KBM-7 (cell line): Measurements from ENCODE around the gene CCDC88B.

Experiments
- DNase-seq: peaks from one replicate; pipeline ENCODE4 v3.0.0-alpha.2; 2015
- in situ Hi-C: fragments of 300-500 bp; cut with MboI; formaldehyde crosslinking; loops from 2 replicates; pipeline ENCODE4 v1.14.3; 2020; ENCODE audit warnings: low sequenced_read_pairs, low pct_unique_long_range_greater_than_20kb, mixed read lengths

The CCDC88B gene, protein sequence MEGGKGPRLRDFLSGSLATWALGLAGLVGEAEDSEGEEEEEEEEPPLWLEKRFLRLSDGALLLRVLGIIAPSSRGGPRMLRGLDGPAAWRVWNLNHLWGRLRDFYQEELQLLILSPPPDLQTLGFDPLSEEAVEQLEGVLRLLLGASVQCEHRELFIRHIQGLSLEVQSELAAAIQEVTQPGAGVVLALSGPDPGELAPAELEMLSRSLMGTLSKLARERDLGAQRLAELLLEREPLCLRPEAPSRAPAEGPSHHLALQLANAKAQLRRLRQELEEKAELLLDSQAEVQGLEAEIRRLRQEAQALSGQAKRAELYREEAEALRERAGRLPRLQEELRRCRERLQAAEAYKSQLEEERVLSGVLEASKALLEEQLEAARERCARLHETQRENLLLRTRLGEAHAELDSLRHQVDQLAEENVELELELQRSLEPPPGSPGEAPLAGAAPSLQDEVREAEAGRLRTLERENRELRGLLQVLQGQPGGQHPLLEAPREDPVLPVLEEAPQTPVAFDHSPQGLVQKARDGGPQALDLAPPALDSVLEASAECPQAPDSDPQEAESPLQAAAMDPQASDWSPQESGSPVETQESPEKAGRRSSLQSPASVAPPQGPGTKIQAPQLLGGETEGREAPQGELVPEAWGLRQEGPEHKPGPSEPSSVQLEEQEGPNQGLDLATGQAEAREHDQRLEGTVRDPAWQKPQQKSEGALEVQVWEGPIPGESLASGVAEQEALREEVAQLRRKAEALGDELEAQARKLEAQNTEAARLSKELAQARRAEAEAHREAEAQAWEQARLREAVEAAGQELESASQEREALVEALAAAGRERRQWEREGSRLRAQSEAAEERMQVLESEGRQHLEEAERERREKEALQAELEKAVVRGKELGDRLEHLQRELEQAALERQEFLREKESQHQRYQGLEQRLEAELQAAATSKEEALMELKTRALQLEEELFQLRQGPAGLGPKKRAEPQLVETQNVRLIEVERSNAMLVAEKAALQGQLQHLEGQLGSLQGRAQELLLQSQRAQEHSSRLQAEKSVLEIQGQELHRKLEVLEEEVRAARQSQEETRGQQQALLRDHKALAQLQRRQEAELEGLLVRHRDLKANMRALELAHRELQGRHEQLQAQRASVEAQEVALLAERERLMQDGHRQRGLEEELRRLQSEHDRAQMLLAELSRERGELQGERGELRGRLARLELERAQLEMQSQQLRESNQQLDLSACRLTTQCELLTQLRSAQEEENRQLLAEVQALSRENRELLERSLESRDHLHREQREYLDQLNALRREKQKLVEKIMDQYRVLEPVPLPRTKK (N-terminal part only)

DNA sequence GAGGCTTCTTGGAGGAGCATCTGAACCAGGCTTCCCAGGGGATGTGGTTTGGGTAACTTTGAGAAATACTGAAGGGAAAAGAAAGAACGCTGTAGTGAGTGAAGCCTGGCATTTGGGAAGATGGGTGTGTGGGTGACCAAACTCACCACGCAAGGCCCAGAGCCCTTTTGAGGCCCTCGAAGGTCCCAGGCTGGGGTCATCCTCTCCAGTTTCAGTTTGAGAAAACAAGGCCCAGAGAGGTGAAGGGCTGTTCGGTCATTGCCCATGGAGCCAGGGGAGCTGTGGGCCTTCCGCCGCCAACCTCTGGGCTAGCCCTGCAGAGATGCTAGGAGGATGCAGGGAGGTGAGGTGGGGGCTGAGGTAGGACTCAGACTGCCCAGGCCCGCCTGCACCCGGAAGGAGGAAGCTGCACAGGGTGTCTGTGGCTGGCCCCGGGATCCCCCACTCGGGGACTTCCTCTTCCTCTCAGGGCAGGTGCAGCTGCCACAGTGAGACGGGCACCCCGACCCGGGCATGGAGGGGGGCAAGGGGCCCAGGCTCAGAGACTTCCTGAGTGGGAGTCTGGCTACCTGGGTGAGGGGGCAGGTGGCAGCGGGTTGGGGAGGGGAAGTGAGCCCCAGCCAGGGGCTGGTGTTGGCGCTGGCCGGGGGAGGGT lies at the start of gene CCDC88B:
Gene CCDC88B, plus strand, starts transcription at position 451 of the 655 bp plus-strand sequence. Its CDS starts 63 bp downstream, at position 514.
- peak; percentile 75 for DNase-seq
- in situ Hi-C loops, result no loop called here

DNA sequence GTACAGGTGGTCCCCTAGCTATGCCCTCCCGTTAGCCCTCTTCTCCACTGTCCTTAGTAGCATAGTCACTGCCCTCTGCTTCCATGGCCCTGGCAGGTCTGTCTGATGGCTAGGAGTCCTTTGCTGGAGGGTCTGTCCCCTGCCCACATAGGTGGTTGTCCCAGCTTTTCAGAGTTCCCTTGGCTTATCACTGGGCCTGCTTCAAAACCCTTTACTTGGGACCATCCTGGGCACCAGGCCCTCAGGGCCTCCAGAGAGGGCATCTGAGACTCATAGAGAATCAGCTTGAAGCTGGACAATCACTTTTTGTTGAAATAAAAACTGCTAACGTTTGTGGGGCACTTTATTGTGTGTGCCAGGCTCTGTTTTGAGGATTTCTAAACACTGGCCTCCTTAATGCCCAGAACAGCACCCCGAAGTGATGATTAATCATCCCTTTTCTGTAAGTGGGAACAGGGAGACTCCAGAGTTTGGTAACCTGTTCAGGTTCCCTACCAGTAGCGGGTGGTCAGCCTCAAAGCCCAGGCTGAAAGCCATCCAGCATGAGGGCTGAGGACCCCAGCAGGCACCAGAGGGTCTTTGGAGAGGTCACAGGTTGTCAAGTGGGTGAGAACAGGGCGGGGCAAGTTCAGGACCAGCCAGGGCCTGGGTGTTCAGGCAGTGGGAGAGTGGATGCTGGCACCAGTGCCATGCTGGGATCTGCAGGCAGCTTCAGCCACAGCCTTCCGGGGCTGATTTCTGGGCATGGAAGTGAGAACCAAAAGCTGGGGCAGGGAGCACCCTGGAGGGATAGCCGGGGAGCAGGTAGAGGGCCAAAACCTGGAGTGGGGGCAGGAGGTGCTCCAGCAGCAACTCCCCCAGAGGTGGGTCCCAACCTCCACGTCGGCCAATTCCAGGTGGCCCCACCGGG lies 49.4 kb upstream of the CCDC88B start:
- in situ Hi-C loops, result no loop called here
- DNase-seq, result no peak

DNA sequence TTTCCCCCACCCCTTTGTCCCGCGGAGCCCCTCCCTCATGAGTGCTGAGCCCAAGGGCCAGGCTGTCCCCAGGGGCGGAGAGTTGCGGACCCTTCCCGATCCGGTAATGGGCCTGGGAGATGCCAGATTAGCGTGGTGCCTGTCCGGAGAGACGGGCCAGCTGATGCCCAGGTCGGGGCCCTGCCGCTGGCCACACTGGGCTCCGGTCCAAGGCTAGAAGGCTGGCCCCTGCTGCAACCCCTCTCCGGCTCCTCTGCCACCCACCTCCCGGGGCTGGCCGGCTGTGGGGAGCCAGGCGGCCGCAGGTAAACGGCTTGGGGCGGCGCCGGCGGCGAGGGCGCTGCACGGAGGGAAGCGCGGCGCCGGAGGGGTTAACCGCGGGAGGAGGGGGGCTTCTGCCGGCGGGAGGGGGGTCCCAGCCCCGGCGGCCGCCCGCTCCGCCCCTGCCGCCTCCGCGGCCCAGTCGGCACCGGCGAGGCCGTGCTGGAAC lies 48.7 kb upstream of the CCDC88B start, which contains the start of gene KCNK4:
Gene KCNK4, plus strand, starts transcription at position 41 of the 490 bp plus-strand sequence. CDS start 1,717 bp downstream, outside the sequence.
- no peak for DNase-seq
- in situ Hi-C loops, result no loop called here

DNA sequence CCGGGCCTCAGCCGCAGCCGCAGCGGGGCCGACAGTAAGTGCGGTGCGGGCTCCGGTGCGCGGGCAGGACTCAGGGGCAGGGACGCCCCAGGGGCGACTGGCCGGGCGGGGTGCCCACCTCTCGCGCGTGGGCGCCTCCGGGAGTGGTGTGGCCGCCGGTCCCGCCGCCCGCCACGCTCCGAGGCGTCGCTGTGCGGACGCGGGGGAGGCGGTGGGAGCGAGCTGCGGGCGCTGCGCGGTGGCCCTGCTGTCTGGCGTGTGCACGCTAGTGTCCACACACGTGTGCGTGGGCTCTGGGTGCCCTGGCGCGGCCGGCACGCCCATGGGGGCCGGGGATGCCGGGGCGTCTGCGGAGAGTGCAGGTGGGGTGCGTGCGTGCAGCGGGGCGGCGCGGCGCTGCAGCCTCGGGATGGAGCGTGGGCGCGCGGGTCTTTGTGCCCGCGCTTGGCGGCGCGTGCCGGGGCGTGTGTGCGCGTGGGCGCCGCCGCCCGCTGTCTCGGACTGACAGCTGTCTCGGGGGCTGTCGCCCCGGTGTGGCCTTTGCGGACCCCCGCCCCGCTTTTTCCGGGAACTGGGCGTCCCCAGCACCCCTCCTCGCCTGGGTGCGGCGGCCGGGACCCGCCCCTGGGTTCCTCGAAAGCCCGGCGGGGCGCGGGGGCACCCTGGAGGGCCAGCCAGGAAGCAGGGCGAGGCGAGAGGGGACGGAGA lies 48.1 kb upstream of the CCDC88B start:
- DNase-seq, result no peak
- in situ Hi-C loops, result no loop called here

DNA sequence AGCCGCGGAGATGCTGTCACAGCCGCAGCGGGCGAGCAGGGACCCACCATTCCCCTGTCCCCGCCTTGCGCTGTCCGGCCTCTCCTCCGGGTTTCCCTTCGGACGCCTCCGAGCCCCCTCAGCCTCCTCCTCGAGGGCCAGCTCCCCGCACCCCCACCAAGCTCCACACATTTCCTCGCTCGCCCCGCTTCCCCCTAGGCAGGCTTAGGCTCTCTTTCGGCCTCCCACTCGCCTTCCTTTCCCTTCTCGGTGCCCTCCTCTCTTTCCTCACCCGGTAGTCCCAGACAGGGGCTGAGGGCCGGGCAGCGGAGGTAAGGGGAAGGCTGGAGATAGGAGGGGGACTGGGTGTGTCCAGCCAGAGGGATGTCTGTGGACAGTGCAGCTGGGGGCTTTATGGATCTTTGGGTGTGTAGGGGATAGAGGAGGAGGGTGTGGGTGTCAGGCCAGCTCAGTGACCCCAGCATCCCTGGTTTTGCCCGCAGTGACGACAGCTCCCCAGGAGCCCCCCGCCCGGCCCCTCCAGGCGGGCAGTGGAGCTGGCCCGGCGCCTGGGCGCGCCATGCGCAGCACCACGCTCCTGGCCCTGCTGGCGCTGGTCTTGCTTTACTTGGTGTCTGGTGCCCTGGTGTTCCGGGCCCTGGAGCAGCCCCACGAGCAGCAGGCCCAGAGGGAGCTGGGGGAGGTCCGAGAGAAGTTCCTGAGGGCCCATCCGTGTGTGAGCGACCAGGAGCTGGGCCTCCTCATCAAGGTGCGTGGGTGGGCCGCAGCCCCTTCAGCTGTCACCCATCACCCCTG lies 47.3 kb upstream of the CCDC88B start:
- DNase-seq, result no peak
- in situ Hi-C loops, result no loop called here

DNA sequence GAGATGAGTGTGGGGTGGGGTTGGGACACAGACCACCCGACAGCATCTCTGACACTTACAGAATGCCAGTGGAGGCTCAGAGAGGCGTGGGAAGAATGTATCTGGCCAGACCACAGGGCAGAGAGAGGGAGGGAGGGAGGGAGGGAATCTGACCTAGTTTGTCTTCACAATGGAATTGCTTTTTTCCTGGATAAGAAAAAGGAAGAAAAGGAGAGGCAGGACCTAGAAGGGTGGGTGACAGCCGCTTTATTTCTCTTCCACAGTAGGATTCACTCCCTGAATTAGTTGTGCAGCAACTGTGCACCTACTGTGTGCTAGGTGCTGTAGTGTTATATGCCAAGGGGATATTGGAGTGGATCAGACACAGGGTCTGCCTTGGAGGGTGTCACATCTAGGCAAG lies 45.2 kb upstream of the CCDC88B start:
- in situ Hi-C loops, result no loop called here
- no peak for DNase-seq

DNA sequence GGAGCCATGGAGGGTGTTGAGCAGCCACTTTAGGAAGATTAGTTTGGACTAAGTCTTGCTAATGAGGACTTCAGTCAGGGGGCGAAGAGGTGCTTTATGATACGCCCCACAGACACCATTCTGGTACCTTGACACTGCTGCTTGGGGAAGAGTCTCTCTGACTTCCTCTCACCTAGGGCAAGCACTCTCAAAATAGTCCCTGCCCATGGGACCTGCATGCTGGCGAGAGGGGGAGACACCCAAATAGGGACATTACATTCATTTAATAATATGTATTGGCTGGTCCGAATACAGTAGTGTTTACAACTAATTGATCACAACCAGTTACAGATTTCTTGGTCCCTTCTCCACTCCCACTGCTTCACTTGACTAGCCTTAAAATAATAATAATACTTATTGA lies 44.2 kb upstream of the CCDC88B start:
- no peak for DNase-seq
- in situ Hi-C loops, result no loop called here

DNA sequence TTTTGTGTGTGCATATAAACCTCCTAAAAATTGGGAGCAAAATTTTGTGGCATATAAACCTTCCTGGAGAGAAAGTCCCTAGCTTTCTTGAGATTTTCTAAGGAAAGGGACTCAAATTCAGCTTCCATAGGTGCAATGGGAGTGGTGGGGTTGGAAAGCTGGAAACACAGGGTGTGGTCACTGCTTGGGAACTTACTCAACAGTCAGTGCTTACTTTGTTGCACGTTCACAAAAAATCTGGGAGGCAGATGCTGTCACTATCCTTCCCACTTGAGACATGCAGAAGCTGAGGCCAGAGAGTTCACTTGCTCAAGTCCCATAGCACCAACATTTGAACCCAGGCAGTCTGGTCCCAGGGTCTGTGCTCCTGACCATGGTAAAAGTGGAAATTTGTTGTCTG lies 43.8 kb upstream of the CCDC88B start:
- in situ Hi-C loops, result no loop called here

DNA sequence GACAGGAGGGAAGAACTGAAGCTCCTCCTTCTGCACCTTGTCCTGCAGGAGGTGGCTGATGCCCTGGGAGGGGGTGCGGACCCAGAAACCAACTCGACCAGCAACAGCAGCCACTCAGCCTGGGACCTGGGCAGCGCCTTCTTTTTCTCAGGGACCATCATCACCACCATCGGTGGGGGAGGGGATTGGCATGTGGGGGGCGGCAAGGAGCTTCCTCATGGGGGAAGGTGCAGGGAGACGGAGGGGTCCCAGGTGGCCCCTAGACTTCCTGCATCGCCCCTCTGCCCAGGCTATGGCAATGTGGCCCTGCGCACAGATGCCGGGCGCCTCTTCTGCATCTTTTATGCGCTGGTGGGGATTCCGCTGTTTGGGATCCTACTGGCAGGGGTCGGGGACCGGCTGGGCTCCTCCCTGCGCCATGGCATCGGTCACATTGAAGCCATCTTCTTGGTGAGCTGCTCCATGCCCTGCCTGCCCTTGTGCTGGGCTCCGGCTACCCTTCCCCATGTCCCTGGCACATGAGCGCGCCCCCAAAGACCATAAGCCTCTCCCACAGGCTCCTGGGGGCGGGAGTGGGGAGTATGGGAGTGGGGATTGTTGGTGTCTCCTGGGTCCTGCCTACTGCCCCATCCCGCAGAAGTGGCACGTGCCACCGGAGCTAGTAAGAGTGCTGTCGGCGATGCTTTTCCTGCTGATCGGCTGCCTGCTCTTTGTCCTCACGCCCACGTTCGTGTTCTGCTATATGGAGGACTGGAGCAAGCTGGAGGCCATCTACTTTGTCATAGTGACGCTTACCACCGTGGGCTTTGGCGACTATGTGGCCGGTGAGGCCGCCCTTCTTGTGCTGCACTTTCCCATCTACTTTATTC lies 42.9 kb upstream of the CCDC88B start:
- no peak for DNase-seq
- in situ Hi-C loops, result no loop called here

More for the DNA sequence above, 43.8 kb upstream of the CCDC88B start:
- no peak for DNase-seq

DNA sequence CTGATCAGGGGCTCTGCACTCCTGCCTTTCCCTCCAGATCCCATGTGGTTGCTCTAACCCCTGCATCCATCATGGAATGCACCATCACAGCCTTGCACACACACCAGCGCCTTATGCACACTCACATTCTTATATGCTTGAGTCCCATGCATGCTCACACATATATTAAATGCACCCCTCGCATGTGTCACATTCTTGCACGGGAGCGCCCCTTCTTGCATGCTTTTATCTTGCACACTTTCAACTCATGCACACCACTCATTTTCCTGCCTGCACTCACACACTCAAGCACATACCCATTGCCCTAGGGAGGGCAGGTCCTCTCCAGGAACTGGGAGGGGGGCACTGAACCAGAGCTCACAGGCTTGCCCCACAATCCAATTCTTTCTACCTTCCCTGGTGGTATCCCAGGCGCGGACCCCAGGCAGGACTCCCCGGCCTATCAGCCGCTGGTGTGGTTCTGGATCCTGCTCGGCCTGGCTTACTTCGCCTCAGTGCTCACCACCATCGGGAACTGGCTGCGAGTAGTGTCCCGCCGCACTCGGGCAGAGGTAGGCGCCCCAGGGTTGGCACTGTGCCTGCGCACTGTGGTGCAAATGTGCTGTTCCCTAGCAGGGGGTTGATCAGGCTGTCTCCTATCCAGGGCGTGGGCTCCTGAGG lies 42.2 kb upstream of the CCDC88B start:
- no peak for DNase-seq
- in situ Hi-C loops, result no loop called here

DNA sequence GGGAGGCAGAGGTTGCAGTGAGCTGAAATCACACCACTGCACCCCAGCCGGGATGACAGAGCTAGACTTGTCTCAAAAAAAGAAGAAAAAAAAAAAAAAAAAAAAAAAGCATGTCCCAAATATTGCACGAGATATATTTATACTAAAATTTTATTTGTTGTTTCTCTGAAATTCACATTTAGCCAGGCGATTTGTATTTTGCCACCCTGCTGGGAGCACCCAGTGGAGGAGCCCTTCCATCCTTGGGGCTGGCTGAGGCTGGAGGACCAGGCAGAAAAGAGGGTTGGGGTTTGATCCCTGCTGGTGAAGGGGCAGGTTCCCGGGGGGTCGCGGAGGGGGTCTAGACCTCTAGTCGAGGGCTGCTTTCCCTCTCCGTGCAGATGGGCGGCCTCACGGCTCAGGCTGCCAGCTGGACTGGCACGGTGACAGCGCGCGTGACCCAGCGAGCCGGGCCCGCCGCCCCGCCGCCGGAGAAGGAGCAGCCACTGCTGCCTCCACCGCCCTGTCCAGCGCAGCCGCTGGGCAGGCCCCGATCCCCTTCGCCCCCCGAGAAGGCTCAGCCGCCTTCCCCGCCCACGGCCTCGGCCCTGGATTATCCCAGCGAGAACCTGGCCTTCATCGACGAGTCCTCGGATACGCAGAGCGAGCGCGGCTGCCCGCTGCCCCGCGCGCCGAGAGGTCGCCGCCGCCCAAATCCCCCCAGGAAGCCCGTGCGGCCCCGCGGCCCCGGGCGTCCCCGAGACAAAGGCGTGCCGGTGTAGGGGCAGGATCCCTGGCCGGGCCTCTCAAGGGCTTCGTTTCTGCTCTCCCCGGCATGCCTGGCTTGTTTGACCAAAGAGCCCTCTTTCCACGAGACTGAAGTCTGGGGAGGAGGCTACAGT lies 40.8 kb upstream of the CCDC88B start:
- DNase-seq, result no peak

DNA sequence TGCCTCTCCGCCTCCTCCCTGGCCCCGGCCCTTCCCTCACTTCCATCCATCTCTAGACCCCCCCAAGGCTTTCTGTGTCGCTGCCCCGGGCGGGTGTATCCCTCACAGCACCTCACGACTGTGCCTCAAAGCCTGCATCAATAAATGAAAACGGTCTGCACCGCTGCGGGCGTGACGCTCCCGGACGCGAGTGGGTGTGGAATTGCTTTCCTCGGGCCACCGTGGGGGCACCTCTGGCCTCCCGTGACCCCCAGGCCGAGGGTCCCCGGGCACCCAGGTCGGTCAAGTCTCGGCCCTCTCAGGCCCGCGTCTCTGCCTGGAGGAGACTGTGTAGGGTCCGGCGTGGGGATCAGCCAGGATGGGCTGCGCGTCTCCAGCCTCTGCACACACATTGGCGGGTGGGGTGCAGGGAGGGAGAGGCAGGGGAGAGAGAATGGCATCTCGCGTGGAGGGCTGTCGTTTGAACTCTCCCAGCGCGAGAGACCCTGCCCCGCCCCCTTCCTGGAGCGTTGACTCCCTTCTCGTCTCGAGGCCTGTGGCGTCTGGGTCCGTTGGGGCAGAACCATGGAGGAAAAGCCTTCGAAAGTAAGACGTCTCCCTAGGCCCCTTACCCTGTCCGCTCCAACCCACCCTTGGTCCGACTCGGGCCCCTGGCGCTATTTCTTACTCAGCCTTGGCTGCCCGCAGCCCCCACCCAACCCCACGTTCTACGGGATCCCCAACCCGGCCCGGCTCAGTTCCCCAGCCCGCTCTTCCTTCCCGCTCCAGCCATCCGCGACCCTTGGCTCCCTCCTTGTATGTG lies 40.0 kb upstream of the CCDC88B start, which contains the start of gene CATSPERZ:
Gene CATSPERZ, plus strand, starts transcription at position 512 of the 802 bp plus-strand sequence. Its CDS starts 53 bp downstream, at position 565.
- DNase-seq, result no peak
- in situ Hi-C loops, result no loop called here

More for the DNA sequence above, 40.8 kb upstream of the CCDC88B start:
- in situ Hi-C loops, result no loop called here
